Pons (tissue), 1 donor: Measurements from ENCODE around the gene WIPF2.

Source experiments
- DNase-seq: peaks from one replicate; pipeline ENCODE4 v3.0.0-alpha.2; 2016; ENCODE audit warnings: low spot score

WIPF2 gene

DNA sequence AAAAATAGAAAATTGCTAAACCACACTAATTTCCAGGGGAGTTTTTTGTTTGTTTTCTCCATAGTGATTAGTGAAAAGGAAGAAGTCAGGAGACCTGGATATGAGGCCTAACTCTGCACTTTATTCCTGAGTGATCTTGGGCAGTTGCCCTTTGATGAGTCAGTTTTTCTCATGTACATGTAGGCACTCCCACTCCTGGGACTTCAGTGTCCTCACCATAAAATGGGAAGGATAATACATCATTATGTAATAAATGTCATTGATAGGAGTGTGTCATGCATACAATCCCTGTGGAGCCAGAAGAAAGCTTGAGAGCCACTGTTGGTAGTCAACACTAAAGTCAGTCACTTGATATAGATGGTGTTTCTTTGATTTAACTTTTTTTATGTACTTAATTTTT, 32.5 kb downstream of the WIPF2 start:
- no peak for DNase-seq

DNA sequence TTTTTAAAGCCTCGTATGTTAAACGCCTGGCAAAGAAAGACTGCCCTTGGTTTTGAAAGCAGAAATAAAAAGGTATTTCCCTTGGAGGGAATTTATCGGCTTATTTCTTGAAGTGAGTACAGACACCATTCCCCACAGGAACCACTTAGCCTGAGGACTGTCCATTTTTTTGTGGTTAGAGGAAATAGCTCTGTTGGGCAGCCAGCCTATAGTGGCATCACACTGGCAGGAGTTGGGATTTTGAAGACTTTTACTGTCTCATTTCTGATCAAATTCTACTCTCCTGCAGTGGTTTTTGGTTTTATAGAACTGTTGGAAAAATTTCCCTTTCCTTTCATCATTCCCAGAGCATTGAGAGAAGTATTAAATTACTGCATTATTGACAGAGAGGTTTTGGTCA, 34.5 kb downstream of the WIPF2 start:
- no peak for DNase-seq

DNA sequence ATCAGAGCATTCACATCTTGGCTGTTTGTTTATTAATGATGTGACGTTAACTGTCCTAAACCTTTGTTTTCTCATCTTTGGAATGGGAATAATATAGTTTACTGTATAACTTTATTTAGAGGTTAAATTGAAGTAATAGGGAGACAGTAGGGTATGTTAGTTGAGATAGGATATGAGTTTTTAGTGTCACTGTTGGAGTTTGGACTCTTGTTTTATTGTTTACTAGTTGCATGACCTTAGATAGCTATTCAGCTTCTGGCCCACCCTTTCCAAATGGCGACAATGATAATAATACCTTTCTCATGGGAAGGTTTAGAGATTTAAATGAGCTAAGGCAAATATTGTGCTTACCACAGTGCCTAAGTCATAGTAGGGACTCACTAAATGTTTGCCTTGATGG, 40.4 kb downstream of the WIPF2 start:
- DNase-seq: no peak

DNA sequence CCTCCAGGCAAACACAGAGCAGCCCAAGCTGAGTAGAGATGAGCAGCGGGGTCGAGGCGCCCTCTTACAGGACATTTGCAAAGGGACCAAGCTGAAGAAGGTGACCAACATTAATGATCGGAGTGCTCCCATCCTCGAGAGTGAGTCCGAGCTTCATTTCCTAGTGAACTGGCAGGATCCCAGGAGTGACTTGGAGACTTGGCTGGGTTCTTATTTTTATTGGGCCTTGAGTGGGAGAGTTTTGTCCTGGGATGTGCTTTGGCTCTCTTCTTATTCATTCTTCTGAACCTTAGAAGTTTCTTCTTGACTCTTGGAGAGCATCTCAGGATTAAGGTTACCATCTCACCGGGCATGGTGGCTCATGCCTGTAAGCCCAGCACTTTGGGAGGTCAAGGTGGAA, 41.4 kb downstream of the WIPF2 start:
- no peak for DNase-seq

DNA sequence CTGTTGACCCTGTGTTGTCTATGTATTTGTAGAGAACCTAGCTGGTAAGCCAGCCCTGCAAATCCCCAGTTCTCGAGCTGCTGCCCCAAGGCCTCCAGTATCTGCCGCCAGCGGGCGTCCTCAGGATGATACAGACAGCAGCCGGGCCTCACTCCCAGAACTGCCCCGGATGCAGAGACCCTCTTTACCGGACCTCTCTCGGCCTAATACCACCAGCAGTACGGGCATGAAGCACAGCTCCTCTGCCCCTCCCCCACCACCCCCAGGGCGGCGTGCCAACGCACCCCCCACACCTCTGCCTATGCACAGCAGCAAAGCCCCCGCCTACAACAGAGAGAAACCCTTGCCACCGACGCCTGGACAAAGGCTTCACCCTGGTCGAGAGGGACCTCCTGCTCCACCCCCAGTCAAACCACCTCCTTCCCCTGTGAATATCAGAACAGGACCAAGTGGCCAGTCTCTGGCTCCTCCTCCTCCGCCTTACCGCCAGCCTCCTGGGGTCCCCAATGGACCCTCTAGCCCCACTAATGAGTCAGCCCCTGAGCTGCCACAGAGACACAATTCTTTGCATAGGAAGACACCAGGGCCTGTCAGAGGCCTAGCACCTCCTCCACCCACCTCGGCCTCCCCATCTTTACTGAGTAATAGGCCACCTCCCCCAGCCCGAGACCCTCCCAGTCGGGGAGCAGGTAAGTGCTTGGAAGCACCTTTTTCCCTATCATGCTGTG, 45.5 kb downstream of the WIPF2 start:
- DNase-seq: no peak

DNA sequence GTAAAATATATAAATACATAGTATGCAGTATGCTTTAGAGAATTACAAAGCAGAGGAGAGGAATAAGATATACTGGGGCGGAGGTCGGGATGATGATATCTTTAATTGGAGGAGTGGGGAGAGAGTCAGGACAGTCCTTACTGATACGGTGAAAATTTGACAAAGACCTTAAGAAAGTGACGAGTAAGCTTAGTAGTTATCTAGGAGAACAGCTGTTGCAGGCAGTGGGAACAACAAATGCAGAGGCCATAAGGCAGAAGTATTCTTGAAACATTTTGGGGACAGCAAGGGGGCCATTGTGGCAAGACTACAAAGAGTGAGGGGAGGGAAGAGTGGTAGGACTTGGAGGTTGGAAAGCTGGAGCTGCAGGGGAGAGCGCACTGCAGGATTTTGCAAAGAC, 46.2 kb downstream of the WIPF2 start:
- DNase-seq: no peak

DNA sequence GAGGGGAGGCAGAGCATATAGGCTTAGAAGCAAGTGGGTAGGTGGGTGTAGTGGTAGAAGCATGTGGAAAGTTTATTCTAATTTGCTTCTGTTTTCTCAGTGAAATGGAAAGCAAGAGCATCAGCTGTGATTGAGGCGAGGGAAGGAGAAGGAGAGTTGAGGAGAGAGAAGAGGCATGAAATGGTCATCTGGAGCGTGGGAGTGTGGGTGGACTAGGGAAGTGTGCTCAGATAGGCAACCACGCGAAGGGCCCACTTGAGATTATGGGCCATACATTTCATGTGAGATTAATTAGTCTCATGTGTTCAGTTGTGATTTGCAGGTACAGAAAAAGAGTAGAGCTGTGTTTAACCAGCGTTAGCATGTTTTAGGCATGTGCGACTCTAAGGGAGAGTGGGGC, 47.8 kb downstream of the WIPF2 start:
- no peak for DNase-seq

GRCh38 chr17:40268141-40268712, 49.1 kb downstream of the WIPF2 start:
- no peak for DNase-seq

DNA sequence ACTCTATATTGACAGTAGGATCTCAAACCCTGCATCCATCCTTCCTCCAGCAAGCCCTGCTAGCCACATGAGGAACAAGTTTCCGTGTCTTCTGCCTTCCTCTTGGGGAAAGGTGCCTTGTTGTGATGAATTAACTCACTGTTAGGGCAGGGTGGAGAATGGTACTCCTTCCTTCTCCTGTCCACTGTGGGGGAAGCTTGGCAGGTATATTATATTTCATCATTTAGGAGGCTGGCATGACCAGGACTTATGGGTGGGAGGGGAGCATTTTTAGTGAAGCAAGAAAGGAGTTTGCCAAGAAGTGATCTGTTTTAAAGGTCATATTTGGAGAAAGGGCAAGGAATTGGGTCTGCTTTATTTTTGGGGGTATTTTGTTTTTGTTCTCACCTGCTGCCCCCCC, 59.3 kb downstream of the WIPF2 start:
- DNase-seq: no peak

GRCh38 chr17:40279402-40279801, 60.3 kb downstream of the WIPF2 start:
- no peak for DNase-seq

GRCh38 chr17:40281663-40282062, 62.6 kb downstream of the WIPF2 start:
- DNase-seq: no peak

- DNase-seq: no peak
These were observed 64.6 kb downstream of the WIPF2 start for GRCh38 chr17:40283662-40284061.

GRCh38 chr17:40284085-40284713, 65.1 kb downstream of the WIPF2 start:
- no peak for DNase-seq

DNA sequence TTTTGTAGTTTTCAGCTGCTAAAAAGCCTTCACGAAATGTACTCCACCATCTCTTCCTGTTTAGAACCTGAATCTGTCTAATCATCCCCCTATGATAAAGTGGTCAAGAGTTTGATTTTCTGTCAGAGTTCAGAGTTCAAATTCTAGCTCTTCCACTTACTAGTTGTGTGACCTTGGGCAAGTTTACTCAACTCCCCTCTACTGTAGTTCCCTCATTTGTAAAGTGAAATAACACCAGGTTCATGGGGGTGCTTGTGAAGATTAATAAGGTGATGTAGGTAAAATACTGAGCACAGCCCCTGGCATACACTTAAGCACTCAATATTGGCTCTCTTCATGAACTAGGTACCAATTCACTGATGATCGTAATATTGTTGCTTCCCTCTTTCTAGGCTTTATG, 67.4 kb downstream of the WIPF2 start:
- no peak for DNase-seq

DNA sequence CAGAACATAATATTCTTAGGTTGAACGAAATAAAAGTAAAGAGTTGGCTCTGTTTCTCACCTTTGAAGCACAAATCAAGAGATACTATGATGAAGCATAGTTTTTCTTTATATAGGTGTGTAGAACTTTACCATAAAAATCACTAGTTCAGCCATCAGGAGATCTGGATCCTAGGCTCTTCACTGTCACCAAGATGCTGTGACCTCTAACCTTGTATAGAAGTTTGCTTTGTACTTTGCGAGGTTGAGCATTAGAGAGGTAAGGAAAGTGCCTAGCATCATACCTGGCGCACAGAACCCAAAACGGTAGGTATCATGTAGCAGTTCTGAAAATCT, 68.0 kb downstream of the WIPF2 start:
- no peak for DNase-seq

DNA sequence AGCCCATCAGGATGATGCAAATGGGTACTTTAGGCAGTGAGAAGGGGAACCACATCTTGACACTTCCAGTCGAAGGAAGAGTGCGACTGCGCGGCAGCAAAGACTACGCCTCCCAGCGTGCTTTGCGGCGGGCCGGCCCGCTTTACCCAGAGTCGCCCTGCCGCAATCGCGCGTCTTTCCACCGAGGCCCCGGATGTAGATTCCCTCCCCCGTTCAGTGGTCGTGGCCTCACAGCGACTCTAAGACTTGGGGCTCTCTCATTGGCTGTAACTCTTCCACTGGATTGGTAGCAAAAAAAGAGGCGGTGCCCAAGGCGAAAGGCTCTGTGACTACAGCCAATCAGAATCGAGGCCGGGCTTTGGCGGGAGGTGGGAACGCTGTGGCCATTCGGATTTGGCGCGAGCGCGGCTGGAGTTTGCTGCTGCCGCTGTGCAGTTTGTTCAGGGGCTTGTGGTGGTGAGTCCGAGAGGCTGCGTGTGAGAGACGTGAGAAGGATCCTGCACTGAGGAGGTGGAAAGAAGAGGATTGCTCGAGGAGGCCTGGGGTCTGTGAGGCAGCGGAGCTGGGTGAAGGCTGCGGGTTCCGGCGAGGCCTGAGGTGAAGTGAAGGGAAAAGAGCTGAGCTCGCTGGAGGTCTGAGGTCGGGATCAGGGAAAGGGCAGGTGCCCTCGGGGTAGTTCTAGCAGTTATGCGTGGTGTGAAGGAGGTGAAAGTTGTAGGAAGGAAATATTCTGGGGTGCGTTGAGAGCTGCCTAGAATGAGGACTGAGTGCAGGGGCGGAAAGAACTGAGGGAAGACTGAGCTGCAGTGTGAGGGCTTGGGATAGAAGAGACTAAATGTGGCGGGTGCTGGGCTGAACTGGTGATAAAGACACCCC, 68.6 kb downstream of the WIPF2 start, which contains the start of gene CDC6:
TSS of gene CDC6 (plus strand) at position 386 of the 876 bp plus-strand sequence. CDS start 1,542 bp downstream, outside the sequence.
- DNase-seq: peak; percentile 100

DNA sequence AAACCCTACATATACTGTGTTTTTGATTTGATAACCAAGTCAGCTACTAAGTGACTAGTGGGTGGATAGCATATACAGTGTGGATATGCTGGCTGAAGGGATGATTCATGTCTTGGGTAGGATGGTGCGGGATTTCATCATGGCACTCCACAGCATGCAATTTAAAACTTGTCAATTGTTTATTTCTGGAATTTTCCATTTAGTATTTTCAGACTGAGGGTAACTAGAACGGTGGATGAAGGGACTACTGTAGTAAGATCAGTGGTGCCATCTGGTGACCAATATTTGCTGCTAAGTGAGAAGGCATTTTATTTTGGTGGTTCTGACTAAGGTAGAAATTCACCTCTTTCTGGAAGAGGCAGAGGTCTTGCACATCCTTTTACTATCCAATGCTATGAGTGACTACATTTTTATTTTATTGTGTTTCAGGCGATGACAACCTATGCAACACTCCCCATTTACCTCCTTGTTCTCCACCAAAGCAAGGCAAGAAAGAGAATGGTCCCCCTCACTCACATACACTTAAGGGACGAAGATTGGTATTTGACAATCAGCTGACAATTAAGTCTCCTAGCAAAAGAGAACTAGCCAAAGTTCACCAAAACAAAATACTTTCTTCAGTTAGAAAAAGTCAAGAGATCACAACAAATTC, 71.7 kb downstream of the WIPF2 start:
- DNase-seq: peak; percentile 79

DNA sequence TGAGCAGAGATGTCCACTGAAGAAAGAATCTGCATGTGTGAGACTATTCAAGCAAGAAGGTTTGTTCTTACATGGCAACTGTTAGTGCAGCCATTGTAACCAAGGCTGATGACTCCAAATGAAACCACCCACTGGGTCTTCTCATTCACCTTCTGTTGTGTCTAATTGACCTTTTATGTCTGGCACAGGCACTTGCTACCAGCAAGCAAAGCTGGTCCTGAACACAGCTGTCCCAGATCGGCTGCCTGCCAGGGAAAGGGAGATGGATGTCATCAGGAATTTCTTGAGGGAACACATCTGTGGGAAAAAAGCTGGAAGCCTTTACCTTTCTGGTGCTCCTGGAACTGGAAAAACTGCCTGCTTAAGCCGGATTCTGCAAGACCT, 72.2 kb downstream of the WIPF2 start:
- DNase-seq: no peak

- no peak for DNase-seq
These were observed 74.3 kb downstream of the WIPF2 start for GRCh38 chr17:40293363-40293762.

DNA sequence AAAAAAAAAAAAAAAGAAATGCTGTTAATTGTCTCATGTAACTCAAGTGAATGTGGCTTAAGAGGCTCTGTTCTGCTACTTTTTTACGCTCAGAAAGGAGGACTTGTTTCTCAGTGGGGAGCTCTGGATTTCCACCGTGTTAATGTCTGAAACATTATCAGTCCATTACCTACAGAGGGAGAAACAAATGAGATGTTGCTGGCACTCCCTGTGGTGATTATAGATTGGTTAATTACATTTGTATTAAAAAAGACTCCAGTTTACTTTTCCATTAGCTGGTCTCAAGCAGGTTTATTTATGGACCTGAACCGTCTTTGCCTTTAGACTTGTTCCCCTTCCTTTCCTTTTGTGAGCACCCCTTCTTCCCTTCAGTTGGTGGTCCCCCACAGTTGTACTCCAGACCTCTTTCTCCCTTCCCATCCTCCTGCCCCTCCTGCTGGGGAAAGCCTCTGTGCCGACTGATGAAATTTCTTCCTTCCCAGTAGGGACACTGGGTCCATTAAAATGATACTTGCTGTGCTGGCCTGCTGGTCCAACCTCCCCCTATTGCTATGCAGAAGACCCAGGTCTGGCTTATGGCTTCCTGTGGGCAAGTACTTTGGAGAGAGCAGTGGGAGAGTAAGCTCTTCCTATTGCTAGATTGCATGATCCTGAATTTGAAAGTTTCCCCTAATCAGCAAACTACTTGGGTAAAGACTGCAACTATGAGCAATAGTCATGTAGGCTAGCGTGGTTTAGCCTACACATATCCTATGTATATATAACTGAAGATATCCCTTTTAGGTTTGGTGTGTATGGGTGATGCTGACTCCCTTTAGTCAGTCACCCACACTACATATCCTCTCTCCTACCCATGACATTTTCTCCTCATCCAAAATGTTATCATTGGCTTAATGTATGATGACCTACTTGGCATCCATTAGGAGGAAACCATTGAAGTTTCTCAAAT, 76.7 kb downstream of the WIPF2 start:
- DNase-seq: no peak

GRCh38 chr17:40297511-40297910, 78.4 kb downstream of the WIPF2 start:
- DNase-seq: no peak
